Right ventricle myocardium inferior (tissue), 1 donor: ENCODE measurements around the gene TRUB2. TPM values are rescaled to one million over a fixed set of nuclear protein-coding genes. Genes with fewer than 3 reads are reported as not detected.
"Not testable (repeated sequence)": the region's sequence is repeated elsewhere in the genome, so short reads cannot be mapped to it uniquely, and the experiment has no call there.

Experiments
- ATAC-seq: fragments of 200-7000 bp; cut with Tn5 transposase; one replicate; pipeline ENCODE4 v1.9.1; 2020; ENCODE audit warnings: mild to moderate bottlenecking, moderate library complexity
- DNase-seq: peaks from one replicate; pipeline ENCODE4 v3.0.0; 2021; ENCODE audit errors: missing footprints
- intact Hi-C: fragments of 100-400 bp; cut with DNase I; formaldehyde crosslinking; loops from one replicate; pipeline ENCODE4 v1.11.0; 2022
- total RNA-seq: library from RNA; stranded (reverse); fragmentation: NEBNext Ultra II Directional; extraction: Animal tissue kit (Norgen Biotek cat#: 25700); gene quantifications from one replicate; pipeline ENCODE4 v1.2.1, GENCODE V29; 2021
- donor health status: DM: no; HTN: yes; CAD: no; lungs with severe emphysema.

TRUB2 gene
- total RNA-seq, 1 donor from 2014 or later = 37.4 TPM

DNA sequence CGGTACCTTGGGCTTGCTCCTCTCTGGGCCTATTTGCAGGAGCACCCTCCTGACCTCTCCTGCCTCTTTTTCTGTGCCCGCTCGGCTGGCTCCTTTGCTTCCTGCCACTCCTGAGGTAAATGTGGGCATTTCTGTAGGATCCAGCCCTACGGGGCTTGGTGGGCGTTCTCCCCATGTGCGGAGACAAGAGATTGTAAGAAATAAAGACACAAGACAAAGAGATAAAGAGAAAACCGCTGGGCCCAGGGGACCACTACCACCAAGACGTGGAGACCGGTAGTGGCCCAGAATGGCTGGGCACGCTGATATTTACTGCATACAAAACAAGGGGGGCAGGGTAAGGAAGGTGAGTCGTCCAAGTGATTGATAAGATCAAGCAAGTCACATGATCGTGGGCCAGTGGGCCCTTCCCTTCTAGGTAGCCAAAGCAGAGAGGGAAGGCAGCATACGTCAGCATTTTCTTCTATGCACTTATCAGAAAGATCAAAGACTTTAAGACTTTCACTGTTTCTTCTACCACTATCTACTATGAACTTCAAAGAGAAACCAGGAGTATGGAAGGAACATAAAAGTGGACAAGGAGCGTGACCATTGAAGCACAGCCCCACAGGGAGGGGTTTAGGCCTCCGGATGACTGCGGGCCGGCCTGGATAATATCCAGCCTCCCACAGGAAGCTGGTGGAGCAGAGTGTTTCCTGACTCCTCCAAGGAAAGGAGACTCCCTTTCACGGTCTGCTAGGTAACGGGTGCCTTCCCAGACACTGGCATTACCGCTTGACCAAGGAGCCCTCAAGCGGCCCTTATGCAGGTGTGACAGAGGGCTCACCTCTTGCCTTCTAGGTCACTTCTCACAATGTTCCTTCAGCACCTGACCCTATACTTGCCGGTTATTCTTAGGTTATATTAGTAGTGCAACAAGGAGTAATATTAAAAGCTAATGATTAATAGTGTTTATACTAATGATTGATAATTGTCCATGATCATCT, 42.9 kb downstream of the TRUB2 start:
- intact Hi-C loops = loop anchor here (5.0 kb wide), 2 partner anchors 43 to 77 kb away; partner anchors contain the start of genes COQ4, DNM1 and TRUB2
- DNase-seq, ATAC-seq: not testable (repeated sequence)

DNA sequence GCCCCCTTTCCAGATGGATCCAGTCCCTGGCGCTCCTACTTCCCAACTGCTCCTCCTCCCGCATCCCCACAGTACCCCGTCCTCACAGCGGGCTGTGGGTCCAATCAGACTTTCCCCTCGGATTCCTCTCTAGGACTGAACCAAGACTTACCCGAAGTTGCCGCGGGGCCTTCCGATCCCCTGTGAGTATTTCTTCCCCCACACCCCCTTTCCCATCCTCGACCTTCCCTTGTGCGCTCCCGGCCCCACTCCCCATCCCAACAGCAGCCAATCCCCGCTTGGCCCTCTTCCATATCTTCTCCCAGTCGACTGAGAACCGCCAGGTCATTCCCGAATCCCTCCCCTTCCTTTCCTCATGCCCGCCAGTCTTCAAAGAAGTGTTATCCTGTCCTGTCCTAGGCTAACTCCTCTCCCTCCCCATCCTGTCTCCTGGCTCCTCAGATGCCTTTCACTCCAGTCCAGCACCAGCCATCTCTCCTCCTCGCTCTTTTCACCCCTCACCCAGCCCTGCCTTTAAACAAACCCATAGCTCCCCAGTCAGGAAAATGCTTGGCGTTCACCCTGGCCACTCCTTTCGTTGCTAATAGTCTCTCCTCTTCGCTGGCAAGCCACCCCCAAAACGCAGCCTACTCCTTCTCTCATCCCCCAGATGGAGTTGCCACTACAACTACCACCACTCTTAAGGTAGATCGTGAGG, 45.5 kb downstream of the TRUB2 start:
- no peak for DNase-seq
- intact Hi-C loops = loop anchor here (5.0 kb wide), 2 partner anchors 46 to 74 kb away; partner anchors contain the start of genes COQ4, DNM1 and TRUB2

DNA sequence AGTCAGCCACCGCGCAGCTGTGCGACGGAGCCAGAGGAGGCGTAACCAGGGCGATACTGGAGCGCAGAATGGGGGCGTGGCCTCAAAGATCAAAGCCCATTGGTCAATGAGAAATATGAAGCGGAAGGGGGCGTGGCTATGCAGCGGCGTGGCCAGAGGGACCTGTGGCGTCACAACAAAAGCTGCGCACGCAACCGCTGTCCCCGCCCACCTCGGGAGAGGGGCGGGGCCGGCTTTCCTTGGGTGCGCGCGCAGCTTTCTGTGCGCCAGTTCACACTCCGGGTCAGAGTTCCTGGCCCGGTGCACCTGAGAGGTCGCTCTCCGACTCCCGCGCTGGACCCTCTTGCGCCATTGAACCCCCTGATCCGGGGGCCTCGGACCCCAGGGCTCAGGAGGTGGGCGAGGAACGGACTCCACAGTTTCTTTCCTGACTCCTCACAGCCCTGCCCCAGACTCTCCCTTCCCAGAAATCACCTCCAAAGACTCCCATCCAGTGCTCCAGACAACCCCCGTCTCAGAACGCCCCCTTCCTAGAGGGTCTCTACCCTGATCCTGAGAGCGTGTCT, 46.2 kb downstream of the TRUB2 start, which contains the start of gene SWI5:
Gene SWI5, plus strand, starts transcription at position 269 of the 566 bp plus-strand sequence.
- ATAC-seq (peak; percentile 98), DNase-seq (peak; percentile 100)
- intact Hi-C loops = loop anchor here (5.0 kb wide), 2 partner anchors 46 to 74 kb away; partner anchors contain the start of genes COQ4, DNM1 and TRUB2

More for the DNA sequence above, 45.5 kb downstream of the TRUB2 start:
- ATAC-seq = no peak

DNA sequence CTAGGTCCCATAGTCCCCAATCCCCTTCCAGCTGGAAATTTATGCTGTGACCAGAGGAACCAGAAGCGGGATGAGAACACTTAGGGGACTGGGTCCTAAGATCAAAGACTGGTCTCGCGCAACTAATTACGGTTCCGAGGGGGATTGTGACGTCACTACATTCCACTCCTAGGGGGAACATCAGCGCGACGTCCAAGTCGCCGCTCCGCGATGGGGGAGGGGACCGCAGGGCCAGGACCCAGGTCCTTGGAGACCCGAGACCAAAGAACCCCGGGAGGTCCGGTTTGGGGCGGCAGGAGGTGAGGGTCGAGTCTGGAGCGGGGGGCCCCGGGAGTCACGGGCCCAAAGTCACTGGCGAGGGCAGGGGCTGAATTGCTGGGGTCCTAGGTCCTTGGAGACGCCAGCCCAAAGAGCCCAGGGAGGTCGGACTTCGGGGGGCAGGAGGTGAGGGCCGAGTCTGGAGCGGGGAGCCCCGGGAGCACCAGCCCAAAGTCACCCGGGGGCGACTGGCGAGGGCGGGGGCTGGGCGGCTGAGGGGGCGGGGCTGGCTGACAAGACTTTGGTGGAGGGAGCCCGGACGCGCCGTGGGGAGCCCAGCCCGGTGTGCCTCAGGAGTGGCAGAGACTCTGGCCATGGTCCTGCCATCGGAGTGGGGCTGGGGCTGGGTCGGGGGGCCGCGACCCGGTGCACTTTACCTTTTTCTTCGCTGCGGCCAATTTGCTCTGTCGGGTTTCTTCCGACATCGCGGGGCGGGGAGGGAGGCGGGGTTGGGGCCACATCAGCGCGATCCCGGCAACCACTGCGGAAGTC, 46.8 kb downstream of the TRUB2 start, which contains the start of gene GOLGA2:
Gene GOLGA2, minus strand, starts transcription at position 810 of the 810 bp plus-strand sequence. Its CDS starts 31 bp downstream, at position 779.
- ATAC-seq (peak; percentile 59), DNase-seq (no peak)
- intact Hi-C loops = loop anchor here (5.0 kb wide), 2 partner anchors 47 to 73 kb away; partner anchors contain the start of genes COQ4, DNM1 and TRUB2

DNA sequence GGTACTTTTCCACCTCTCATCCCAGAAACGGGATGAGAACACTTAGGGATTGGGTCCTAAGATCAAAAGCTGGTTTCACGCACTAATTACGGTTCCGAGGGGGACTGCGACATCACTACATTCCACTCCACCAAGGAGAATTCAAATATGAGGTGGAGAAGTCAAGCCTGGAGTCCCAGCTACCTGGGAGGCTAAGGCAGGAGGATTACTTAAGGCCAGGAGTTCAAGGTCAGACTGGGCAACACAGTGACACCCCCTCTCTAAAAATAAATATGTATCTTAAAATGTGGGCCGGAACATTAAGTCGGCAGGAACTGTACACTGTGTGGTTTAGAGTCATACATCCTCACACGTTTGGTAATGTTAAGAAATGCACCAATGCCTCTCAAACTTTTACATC, 48.0 kb downstream of the TRUB2 start:
- intact Hi-C loops = no loop called here
- no peak for ATAC-seq
- DNase-seq = no peak

DNA sequence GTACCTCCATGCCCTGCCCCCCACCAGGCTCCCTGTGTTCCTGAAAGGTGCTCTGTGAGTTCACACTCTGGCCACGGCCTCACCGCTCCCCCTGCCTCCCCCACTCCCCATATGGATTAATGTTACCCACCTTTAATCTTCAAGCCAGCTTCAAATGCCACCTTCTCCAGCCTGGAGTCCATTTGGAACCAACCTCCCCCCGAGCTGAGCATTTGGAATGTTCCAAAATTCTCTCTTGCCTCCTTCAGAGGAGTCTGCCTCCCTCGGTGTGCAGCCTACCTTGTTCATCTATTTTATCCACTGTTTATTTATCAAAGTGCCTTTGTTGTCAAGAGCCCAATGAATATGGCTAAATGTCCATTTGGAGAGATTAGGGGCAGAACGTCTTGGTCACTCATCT, 50.7 kb downstream of the TRUB2 start:
- intact Hi-C loops = no loop called here
- ATAC-seq (no peak), DNase-seq (no peak)

DNA sequence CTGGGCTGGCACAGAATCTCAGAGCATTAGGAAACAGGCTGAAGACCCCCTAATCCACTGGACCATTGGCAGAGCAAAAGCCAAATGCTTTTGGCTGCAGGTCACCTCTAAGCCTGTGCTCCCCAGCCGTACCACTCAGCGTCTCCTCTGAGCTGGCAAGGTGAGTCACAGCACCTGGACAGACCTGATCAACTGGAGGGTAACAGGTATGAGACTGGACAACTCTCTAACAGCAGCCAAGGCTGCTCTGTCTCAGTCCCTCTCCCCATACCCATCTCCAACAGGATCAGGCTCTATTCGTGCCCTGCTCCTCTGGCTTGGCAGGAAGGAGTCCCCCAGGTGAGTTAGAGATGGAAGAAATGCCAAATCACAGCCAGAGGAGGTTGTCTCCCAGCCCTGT, 51.1 kb downstream of the TRUB2 start:
- no peak for DNase-seq
- intact Hi-C loops = no loop called here
- no peak for ATAC-seq

DNA sequence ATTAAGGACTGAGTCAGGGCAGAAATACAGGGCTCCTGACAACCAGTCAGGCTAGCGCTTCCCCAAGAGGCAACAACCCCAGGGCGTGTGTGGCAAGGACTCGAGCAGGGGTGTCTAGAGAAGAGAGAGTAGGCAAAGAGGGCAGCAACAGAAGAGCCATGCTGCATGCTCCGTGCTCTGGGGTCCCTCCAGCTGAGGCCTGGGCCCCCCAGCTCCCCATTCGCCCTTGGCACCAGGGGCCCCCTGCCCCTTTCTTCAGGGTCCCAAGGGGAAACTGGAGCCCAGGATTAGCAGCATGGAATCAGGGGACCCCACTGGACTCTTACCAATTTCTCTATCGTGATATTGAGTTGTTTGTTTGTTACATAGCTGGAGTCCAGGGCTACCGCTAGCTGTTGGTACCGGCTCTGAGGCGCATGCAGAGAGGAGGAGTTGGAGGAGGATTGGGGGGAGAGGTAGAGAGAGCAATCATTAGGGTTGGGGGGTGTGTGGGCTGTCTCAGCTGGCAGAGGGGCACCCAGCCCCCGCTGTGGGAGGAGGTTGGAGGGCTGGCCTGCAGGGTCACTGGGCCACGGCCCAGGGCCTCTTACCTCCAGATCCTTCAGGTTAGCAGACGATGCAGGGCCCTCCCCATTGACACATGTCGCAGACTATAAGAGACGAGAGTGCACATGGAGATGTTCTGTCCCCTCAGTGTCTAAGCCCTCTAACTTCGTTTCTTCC, 55.2 kb downstream of the TRUB2 start:
- DNase-seq (no peak), ATAC-seq (no peak)
- intact Hi-C loops = no loop called here

DNA sequence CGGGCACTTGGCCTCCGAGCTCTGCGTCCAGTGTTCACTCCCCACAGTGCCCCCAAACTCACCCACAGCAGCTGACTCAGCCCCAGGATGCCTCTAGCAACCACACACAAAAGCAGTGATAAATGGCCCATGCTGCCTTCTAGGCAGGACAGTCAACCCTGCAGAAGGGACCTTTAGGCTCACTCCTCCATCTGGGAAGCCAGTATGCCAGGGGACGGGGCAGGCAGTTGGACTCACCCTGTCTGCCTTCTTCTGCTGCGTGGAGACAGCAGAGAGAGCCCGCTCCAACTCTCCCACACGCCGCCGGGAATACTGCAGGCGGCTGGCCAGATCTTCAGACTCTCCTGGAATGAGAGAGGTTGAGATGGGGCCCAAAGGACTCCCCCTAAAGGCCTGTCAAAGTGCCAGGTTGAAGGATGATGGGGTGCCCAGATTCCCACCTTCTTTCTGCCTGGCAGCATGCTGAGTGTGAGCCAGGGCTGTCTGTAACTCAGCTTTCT, 56.8 kb downstream of the TRUB2 start:
- DNase-seq = no peak
- no peak for ATAC-seq
- intact Hi-C loops = no loop called here

DNA sequence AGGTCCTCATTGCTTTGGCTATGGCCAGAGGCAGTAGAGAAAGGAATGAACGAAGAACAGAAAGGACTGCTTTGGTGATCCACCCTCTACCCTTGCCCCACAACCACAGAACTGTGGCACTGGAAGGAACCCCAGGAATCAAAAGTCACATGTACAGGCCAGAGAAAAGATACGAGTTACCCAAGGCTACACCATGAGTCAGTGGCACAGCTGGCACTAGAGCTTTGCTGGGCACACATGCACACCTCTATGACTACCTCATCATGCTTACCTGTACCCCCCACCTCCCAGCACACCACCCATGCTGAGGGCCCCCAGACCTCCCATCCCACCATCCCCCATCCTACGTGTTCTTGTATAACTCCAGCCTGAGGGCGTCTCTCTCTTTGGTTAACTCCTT, 59.6 kb downstream of the TRUB2 start:
- no peak for DNase-seq
- intact Hi-C loops = no loop called here
- no peak for ATAC-seq

DNA sequence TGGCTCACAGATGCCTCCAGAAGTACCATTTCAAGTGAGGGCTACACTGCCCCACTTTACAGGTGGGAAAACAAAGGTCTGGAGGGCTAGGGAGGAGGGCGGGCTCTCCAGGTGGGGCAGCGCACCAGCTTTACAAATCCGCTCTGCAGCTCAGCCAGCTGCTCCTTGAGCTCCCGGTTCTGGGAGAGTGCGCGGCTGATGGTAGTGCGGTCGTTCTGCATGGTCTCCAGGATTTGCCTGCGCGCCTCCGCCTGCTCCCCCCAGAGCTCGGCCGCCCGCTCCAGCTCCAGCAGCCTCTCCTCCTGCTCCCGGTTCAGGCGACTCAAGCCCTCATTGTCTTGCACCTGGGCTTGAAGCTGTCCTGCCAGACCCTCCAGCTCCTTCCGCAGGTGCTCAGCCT, 61.9 kb downstream of the TRUB2 start:
- ATAC-seq (no peak), DNase-seq (no peak)
- intact Hi-C loops = no loop called here

DNA sequence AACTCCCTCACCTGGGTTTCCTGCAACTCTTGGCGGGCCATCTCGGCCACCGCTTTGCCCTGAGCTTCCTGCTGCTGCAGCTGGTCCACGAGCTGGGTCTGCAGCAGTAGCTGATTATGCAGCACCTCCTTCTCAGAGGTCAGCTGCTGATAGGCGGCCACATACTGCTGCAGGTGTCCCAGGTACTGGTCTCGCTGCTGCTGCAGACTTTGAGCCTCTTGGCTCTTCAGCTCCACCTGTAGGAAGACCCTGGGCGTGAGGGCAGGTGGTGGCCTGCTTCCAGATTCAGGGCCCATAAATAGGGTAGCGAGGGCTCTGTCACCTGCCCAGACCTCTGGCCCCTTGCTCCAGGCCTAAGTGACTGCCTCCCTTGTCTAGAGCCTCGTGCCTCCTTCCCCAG, 63.1 kb downstream of the TRUB2 start:
- intact Hi-C loops = no loop called here
- ATAC-seq (no peak), DNase-seq (no peak)

DNA sequence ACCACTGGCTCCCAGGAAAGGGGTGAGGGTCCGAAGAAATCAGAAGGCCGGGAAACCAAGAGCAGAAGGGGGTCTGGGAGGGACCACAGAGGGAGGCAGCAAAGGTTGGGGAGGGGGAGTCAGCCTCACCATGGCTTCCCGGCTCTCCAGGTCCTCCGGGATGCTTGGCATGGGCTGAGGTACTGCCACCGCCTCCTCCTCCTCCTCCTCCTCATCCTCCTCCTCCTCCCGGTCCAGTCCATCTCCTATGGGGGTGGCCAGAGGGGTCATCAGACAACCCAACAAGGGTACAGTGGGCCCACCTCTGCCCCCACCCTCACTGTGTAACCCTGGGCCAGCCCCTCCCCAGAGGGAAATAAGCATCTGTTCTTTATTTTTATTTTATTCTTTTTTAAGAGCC, 63.9 kb downstream of the TRUB2 start:
- ATAC-seq (no peak), DNase-seq (no peak)
- intact Hi-C loops = no loop called here

DNA sequence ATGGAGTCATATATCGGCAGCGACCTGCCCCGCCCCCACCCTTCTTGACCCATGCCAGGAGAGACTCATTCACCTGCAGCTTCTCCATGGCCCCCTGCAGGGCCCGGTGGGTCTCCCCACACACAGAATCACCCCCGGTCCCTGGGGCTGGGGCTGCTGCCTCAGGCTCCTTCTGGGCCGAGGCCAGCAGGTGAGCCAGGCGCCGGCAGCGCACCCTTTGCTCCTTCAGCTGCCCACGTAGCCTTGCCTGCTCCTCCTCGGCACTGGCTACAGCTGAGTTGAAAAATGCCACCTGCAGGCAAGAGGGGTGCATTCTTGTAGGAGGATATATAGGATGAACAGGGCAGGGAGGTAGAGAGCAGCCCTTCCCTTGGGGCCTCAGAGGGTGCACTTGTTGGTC, 64.3 kb downstream of the TRUB2 start:
- no peak for ATAC-seq
- intact Hi-C loops = no loop called here

DNA sequence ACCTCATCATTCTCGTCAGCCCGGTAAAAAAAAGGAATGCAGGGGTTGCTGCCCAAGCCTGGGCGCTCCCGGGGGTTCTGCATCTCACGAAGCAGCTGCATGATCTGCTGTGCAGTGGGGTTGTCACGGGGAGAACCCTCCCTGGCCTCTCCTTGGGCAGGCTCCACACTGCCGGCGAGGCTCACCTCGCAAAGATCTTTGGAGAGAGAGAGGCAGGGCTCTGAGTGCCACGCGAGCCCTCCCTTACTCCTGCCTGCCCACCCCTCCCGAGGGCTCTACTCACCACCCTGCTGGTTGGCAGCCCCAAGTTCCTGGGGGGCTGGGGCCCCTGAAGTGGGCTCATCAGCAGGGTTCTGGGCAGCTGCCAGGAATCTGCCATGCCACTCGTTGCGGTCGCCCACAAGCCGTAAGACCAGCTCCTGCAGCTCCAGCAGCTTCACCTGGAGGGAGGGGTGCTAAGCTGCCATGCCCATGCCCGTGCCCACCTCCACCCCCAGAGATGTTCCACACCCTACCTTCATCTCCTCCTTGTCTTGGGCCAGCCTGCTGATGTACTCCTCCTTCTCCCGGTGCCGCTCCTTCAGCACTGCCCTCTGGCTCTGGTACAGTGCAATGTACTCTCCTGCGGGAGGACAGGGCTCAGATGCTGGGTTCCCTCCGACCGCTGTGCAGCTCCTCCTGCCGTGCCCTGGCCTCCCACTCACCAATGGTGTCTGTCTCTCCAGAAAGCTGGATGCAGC, 65.0 kb downstream of the TRUB2 start:
- intact Hi-C loops = no loop called here
- no peak for ATAC-seq
- DNase-seq = no peak

More for the DNA sequence above, 64.3 kb downstream of the TRUB2 start:
- DNase-seq = no peak
